HCEC 1CT (cell line): ENCODE data around the gene PPP1R15A.
"Not testable (repeated sequence)": the region's sequence is repeated elsewhere in the genome, so short reads cannot be mapped to it uniquely, and the experiment has no call there.

Experiments used
- DNase-seq: peaks from one replicate; pipeline ENCODE4 v3.0.0-alpha.2; 2017

PPP1R15A gene

GRCh38 chr19:48859711-48860572, 12.3 kb upstream of the PPP1R15A start:
- no peak for DNase-seq

DNA sequence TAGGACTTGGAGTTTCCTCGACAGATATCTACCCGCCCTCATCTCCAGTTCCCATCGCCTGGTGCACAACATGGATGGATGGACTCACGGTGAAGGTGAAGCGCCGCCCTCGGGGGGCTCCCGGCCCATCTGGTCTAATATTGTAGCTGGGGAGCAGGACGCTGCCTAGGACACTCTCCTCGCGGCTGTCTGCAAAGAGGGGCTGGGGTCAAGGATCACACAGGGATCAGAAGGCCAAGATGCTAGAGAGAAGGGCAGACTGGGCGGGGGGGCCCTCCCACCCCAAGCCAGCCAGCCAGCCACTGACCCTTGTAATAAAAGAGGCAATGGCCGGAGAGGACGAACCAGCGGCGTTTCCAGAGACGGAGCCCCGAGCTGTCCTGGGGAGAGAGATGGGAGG, 10.9 kb upstream of the PPP1R15A start:
- DNase-seq = no peak

- DNase-seq = no peak
Observed at GRCh38 chr19:48862827-48863226, 9.4 kb upstream of the PPP1R15A start.

DNA sequence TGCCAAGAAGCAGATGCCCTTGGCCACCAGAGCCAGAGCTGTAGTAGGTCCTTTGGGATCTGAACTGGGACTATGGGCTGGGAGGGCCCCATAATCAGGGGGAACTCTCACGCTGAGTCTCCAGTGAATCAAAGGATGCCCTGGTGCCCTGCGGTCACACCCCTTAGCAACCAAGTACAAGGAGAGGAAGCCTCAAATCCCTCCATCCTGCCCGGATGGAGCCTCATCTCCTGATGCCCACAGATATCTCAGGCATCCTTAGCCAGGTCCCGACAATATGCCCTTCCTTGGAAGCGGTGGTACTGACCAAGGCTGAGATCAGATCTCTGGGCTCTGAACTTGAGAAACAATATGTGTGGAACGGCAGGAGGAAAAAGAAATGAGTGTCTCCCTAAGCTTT, 5.5 kb upstream of the PPP1R15A start:
- DNase-seq = no peak

- no peak for DNase-seq
Observed at GRCh38 chr19:48867123-48867745, 5.0 kb upstream of the PPP1R15A start.

DNA sequence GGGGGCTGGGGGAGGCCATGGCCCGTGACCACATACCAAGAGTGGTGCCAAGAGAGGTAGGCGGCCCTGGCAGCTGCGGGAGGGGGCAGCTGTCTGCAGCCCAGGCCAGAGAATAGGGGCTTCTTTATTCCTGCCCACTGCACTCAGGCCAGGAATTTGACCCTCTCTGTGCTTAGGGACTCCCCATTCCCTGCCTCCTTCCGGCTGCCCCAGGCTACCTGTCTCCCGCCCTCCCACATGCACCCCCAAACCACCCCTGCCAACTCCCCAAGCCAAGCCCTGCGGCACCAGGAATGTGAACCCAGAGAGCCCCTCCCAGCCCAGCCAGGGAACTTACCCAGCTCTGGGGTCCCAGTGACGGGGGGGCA, 4.5 kb upstream of the PPP1R15A start:
- DNase-seq = no peak

GRCh38 chr19:48868114-48868886, 3.9 kb upstream of the PPP1R15A start, which contains the start of gene PLEKHA4:
Gene PLEKHA4, minus strand, starts transcription at chr19:48868617. Its CDS starts 997 bp downstream, at chr19:48867620.
- DNase-seq = no peak

GRCh38 chr19:48870048-48870447, 2.2 kb upstream of the PPP1R15A start:
- no peak for DNase-seq

GRCh38 chr19:48871471-48872181, 595 bp upstream of the PPP1R15A start:
- not testable (repeated sequence) for DNase-seq

DNA sequence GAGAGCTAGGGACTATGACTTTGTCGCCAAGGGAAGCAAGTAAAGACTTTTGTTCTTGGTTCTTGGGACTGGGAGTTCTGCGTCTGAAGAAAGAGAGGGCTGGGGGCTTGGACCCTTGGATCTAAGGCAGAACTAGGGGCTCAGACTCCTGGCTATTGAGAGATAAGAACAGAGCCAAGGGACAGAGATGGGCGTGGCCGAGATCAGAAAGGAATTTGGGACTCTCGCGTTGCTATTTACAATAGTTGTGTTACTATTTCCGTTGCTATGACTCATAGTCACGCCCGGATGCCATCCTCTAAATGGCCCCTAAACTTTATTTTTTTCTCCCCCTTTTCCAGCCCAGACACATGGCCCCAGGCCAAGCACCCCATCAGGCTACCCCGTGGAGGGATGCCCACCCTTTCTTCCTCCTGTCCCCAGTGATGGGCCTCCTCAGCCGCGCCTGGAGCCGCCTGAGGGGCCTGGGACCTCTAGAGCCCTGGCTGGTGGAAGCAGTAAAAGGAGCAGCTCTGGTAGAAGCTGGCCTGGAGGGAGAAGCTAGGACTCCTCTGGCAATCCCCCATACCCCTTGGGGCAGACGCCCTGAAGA, 759 bp downstream of the PPP1R15A start:
- peak; percentile 94 for DNase-seq

DNA sequence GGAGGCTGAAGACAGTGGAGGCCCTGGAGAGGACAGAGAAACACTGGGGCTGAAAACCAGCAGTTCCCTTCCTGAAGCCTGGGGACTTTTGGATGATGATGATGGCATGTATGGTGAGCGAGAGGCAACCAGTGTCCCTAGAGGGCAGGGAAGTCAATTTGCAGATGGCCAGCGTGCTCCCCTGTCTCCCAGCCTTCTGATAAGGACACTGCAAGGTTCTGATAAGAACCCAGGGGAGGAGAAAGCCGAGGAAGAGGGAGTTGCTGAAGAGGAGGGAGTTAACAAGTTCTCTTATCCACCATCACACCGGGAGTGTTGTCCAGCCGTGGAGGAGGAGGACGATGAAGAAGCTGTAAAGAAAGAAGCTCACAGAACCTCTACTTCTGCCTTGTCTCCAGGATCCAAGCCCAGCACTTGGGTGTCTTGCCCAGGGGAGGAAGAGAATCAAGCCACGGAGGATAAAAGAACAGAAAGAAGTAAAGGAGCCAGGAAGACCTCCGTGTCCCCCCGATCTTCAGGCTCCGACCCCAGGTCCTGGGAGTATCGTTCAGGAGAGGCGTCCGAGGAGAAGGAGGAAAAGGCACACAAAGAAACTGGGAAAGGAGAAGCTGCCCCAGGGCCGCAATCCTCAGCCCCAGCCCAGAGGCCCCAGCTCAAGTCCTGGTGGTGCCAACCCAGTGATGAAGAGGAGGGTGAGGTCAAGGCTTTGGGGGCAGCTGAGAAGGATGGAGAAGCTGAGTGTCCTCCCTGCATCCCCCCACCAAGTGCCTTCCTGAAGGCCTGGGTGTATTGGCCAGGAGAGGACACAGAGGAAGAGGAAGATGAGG, 1.5 kb downstream of the PPP1R15A start:
- no peak for DNase-seq

DNA sequence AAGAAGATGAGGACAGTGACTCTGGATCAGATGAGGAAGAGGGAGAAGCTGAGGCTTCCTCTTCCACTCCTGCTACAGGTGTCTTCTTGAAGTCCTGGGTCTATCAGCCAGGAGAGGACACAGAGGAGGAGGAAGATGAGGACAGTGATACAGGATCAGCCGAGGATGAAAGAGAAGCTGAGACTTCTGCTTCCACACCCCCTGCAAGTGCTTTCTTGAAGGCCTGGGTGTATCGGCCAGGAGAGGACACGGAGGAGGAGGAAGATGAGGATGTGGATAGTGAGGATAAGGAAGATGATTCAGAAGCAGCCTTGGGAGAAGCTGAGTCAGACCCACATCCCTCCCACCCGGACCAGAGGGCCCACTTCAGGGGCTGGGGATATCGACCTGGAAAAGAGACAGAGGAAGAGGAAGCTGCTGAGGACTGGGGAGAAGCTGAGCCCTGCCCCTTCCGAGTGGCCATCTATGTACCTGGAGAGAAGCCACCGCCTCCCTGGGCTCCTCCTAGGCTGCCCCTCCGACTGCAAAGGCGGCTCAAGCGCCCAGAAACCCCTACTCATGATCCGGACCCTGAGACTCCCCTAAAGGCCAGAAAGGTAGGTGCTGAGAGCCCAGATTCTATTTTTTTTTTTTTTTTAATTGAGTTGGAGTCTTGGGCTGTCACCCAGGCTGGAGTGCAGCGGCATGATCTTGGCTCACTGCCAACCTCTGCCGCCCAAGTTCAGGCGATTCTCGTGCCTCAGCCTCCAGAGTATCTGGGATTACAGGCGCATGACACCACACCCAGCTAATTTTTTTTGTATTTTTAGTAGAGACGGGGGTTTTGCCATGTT, 2.3 kb downstream of the PPP1R15A start:
- DNase-seq = peak; percentile 77

DNA sequence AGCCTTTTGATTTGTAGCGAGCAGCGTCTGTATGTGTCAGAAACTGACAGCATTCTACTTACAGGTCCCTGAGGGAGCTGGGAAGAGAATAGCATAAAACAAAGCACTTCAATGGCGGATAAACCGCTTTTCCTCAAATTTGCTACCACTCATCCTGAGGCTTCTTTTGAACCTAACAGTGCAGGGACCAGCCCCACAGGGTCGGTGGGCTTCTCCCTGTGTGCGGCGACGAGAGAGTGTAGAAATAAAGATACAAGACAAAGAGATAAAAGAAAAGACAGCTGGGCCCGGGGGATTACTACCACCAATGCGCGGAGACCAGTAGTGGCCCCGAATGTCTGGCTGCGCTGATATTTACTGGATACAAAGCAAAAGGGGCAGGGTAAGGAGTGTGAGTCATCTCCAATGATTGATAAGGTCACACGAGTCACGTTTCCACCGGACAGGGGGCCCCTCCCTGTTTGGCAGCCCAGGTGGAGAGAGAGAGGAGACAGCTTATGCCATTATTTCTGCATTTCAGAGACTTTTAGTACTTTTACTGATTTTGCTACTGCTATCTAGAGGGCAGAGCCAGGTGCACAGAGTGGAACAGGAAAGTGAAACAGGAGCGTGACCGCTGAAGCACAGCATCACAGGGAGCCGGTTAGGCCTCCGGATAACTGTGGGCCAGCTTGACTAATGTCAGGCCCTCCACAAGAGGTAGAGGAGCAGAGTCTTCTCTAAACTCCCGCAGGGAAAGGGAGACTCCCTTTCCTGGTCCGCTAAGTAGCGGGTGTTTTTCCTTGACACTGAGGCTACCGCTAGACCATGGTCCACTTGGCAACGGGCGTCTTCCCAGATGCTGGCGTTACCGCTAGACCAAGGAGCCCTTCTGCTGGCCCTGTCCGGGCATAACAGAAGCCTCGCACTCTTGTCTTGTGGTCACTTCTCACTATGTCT, 4.1 kb downstream of the PPP1R15A start:
- DNase-seq = not testable (repeated sequence)

- DNase-seq = no peak
Observed at GRCh38 chr19:48877855-48878195, 5.6 kb downstream of the PPP1R15A start.

DNA sequence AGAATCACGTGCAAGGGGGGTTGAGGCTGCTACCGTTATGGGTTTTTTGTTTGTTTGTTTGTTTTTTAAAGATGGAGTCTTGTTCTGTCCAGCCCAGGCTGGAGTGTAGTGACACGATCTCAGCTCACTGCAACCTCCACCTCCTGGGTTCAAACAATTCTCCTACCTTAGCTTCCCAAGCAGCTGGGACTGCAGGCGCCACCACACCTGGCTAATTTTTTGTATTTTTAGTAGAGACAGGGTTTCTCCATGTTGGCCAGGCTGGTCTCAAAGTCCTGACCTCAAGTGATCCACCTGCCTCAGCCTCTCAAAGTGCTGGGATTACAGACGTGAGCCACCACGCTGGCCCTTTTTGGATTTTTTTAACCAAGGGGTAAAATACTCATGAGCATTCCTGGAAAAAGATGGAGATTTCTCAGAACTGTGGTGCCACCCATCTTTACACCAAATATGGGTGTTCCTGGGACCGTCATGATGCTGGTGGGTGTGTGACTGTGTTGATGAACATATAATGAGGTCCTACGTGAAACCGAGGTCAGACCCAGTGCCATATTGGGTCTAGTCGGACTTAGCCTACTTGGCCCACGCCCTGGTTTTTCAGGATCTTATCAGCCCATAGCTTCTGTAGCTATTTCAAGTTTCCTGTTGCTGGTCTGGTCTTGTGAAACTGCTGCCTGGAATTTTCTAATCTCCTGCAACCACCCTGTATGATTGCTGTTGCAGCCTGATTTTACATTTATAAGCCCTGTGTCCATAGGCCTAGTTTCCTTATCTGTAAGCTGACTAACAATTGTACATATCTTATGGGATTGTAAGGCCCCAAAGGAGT, 6.2 kb downstream of the PPP1R15A start:
- no peak for DNase-seq

DNA sequence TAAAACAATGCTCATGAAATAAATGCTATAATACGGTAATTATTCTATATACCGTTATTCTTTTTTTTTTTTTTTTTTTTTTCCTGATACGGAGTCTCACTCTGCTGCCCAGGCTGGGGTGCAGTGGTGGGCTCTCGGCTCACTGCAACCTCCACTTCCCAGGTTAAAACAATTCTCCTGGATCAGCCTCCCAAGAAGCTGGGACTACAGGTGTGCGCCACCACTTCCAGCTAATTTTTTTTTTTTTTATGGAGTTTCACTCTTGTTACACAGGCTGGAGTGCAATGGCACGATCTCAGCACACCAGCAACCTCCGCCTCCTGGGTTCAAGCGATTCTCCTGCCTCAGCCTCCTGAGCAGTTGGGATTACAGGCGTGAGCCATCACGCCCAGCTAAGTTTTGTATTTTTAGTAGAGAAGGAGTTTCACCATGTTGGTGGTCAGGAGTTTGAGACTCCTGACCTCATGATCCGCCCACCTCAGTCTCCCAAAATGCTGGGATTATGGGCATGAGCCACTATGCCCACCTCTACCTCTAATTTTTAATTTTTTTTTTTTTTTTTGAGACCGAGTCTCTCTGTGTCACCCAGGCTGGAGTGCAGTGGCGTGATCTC, 6.9 kb downstream of the PPP1R15A start:
- no peak for DNase-seq

DNA sequence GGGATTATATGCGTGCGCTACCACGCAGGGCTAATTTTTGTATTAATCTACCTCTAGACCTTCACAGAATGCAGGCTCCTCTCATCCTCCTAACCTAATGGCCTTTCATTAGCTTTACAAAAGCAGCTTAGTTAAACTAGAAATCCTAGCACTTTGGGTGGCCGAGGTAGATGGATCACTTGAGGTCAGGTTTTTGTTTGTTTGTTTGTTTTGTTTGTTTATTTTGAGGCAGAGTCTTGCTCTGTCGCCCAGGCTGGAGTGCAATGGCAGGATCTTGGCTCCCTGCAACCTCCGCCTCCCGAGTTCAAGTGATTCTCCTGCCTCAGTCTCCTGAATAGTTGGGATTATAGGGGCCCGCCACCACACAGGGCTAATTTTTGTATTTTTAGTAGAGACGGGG, 7.5 kb downstream of the PPP1R15A start:
- DNase-seq = not testable (repeated sequence)
